Retina (tissue), 1 donor: Measurements from ENCODE around the gene CYB561D1.
A peak's percentile ranks its signal among the peaks of the same experiment; 100 is the strongest.
"Not testable (repeated sequence)": the region's sequence is repeated elsewhere in the genome, so short reads cannot be mapped to it uniquely, and the experiment has no call there.

Experiments
- DNase-seq: peaks from one replicate; pipeline ENCODE4 v3.0.0-alpha.2; 2016

CYB561D1 gene, protein sequence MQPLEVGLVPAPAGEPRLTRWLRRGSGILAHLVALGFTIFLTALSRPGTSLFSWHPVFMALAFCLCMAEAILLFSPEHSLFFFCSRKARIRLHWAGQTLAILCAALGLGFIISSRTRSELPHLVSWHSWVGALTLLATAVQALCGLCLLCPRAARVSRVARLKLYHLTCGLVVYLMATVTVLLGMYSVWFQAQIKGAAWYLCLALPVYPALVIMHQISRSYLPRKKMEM

DNA sequence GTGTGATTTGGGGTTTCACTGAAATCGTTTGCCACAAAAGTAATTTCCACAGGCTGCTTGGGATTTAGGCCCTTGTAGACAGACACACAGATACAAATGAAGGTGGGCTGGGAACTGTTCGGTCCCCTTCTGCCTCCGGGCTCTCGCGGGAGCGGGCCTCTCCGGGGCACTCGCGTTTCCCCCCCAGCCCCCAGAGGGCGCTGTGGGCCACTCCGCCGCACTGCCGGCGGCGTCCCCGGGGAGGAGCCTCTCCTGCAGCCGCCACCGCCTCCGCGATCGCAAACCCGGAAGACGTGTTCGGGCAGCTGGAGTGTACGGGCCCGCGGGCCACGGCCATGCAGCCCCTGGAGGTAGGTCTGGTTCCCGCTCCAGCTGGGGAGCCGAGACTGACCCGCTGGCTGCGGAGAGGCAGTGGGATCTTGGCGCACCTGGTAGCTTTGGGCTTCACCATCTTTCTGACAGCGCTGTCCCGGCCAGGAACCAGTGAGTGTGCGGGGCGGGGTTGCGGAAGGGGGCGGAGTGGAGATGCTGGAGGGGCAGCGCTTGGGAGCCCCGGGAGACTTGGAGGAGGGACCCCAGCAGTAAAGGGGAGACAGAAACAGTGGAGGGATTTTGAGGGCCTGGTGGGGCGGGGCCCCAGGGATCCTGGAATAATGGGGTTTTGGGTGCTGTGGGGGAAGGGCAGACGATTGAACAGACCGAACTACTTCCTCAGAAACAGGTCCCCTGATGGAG is at the start of gene CYB561D1:
Gene CYB561D1 (plus strand): TSS at position 290 of the 735 bp plus-strand sequence. CDS start 46 bp downstream, at position 336.
- peak; percentile 95 for DNase-seq

DNA sequence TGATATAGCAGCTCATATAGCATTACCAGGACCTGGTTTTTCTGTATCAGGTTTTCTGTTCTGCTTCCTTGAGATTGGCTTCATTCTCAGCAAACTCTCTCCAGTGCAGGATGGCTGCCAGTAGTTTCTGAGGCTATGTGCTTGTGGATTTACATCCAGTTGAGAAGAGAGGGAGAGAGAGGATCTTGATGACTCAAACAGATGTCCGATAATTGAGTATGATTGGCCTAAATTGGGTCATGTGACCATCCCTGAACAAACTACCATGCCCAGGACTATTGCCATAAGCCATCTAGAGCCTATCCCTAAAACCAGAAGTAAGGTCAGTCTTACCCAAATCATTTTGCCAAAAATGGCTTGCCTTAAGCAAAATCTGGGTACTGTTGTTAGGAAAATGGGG is 49.5 kb upstream of the CYB561D1 start:
- no peak for DNase-seq

DNA sequence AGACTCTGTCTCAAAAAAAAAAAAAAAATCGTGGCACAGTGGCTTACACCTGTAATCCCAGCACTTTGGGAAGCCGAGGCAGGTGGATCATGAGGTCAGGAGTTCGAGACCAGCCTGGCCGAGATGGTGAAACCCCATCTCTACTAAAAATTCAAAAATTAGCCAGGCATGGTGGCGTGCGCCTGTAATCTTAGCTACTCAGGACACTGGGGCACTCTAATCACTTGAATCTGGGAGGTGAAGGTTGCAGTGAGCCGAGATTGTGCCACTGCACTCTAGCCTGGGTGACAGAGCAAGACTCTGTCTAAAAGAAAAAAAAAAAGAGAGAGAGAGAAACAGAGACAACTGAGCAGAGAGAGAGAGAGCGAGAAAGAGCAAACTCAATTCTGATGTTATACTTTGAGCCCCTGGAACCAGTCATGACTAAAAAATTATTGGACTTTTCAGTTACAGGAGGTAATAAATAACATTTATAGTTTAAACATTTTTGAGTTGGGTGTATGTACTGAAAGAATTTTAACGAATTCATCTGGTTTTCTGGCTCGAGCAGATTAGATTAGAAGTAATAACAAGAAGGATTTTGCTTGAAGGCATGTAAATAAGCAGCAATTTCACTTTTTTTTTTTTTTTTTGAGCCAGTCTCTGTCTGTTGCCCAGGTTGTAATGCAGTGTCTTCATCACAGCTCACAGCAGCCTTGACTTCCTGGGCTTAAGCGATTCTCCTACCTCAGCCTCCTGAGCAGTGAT is 47.8 kb upstream of the CYB561D1 start:
- DNase-seq, result not testable (repeated sequence)

DNA sequence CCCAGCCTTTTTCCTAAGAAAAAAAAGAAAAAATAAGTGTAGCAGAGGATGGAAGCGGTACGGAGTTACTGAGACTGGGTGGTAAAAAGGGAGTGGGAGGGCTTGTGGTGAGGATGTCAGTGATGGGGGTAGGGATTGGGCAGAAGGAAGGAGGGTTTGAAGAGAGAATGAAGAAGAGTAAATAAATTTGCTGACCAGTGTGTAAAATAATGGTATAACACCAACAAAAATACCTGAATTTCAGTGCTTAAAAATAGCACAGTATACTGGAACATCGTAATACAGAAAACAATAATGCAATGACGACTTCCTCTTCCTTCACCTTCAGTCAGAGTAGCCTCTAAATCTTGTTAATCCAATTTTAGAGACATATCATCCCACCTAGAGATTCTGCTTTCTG is 46.4 kb upstream of the CYB561D1 start:
- no peak for DNase-seq

DNA sequence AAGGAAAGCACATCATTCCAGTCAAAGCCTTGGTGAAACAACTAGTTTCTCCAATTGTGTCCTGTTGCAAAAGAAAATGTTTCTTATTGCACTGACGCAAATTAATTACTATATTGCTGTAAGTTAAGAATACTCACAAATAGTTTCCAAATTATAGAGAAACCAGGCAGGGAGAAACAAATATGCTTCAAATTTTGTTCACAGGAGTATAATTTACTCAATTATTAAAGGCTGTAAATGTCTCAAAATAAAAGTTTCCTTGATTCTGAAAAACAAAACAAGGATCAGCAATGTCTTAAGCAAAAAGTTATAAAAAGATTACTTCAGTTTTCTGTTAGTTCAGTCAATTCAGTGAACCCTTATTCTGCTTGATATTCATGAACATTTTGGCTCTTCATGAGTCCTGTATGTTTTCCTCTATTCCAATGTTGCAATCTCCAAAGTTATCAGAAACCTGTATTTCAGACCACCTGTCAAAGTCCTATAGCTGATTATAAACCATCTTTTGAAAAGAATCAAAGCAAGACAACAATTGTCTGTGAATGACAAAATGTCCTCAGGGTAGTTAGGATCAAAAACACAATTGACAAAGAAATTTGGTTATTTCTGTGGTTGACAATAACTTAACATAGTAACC is 39.3 kb upstream of the CYB561D1 start:
- no peak for DNase-seq

DNA sequence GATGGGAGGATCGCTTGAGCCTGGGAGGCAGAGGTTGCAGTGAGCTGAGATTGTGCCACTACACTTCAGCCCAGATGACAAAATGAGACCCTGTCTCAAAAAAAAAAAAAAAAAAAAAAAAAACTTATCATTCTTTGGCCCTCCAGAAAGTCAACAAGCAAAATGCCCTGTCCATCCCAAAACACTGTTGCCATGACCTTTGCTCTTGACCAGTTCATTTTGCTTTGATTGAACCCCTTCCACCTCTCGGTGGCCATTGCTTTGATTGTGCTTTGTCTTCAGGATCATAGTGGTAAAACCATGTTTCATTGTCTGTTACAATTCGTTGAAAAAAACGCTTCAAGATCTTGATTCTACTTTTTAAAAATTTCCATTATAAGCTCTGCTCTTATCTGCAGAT is 36.1 kb upstream of the CYB561D1 start:
- DNase-seq, result no peak

DNA sequence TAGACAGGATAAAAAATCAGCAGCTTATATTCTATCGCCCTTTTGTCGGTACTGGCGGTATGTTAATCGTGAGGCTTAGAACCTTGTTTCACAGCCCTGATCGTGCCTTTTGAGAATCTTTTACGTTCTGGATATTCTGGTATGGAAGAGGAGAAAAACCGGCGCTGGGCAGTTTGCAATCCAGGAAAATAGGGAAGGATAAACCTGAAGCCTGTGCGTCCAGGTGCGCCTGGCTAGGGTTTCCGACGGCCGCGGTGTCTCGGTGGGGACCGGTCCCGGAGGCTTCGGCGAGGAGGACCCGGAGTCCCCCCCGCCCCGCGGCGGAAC is 27.8 kb upstream of the CYB561D1 start:
- DNase-seq, result no peak

DNA sequence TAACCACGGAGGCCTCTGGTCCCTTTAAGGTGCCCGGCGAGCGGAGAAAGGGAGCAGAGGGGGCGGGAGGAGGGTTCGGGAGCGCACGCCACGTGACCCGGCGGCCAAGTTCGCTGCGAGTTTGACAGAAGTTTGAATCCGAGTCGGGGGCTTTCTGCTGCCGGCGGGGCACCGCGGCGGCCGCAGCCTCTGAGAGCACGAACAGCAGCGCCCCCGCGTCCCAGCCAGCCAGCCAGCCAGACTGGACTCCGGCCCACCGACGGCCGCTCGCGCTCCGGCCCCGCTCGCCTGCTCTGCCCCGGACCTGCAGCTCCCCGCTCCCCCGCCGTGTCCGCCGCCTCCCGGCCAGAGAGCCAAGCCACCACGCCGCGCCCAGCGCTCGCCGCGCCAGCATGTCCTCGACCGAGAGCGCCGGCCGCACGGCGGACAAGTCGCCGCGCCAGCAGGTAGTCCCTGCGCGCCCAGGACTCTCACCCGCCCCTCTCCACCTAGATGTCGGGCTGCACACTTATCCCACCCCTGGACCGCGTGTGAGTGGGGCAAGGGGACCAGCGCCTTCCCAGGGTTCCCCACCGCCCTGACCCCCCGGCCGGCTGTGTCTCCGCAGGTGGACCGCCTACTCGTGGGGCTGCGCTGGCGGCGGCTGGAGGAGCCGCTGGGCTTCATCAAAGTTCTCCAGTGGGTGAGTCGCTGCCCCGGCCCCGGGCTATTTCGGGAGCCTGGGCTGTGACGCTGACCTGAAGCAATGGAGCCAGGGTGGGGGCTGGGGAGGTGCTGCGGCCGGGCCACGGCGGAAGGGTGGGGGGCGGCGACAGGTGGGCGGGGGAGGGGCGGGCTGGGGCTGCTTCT is 27.2 kb upstream of the CYB561D1 start, which contains the start of gene SYPL2:
Gene SYPL2 (plus strand): TSS at position 95 of the 849 bp plus-strand sequence. CDS start 298 bp downstream, at position 393.
- DNase-seq, result peak; percentile 75

DNA sequence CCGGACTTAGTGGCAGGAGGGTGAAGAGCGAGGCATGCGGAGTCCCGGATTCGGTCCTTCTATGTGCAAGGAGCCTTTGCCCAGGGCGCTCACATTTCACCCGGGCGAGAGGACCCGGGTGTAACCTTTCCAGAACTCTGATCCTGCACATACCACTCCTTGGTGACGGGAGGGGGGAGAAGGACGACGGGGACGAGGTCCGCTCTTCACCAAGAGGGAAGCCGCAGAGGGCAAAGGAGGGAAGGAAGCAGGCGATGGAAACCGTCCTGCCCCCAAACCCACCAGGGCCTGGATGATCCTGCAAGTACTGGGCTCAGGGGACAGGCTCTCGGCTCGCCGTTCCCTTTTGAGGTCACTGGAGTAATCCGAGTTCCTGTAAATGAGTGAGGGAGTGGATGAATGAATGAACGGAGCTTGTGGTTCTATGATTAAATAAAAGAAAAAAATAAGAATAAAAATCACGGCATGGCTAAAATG is 26.6 kb upstream of the CYB561D1 start:
- peak; percentile 39 for DNase-seq

DNA sequence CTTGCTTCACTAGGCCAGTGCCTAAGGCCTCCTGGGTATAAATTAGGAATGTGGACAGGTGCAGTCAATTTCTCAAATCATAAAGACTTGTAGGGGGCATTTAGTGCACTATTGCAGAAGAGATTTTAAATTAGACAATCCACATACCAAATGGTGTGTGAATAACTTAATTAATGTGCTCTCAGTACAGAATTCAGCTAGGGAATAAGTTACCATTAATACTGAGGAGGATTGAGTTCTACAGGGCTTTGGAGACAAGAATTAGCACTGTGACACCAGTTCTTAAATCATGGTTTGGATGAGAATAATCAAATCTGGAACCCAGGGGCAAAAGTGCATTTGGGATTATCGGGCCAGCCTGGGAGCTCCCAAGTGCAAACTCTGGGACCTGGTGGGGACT is 25.8 kb upstream of the CYB561D1 start:
- no peak for DNase-seq

DNA sequence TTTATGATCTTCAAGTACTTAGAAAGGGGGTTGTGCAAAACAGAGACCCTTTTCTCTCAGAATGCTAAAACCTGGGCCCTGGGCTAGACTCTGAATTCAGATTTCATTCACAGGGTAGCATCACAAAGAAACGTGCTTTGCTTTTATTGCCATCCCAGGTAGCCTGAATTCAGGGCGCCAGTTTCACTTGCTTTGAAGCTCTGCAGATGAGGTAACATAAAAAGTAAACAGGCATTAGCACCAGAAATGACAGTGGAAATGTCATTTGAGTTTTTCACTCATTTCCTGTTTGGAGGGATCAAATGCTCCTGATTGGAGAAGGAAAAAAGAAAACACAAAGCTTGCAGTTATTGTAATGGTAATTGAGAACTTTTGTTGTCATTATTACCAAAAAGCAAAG is 25.0 kb upstream of the CYB561D1 start:
- DNase-seq, result no peak

DNA sequence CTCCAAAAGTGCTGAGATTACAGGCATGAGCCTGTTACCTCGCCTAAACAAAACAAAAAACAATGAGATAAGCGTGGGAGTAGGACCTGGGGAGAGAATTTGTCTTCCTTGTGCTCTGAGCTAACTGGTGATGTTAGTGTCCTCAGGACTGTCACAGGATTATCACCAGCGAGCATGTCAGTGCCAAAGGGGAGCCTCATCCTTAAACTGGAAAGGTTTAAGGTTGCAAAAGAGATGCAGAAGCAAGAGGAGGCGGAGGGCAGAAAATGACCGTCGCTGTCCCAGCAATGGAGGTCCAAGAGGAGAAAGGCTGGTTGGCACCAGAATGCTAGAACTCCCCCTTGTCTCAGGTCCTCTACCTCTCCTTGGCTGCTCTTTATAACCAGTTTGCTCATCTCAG is 23.6 kb upstream of the CYB561D1 start:
- no peak for DNase-seq

DNA sequence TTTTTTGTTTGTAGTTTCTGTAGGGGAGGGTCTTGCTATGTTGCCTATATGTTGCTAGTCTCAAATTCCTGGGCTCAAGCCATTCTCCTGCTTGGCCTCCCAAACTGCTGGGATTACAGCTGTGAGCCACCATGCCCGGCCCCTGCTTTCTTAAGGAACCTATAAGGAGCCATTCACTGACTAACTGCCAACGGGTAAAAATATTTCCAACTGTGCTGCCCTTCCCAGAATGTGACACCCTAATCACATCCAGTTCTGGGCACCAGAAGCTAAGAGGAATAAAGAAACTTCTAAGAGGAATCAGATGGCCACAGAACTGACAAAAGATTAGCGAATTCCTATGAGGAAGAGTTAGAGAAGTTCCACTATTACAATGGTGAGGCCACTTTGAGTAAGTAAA is 21.1 kb upstream of the CYB561D1 start:
- DNase-seq, result no peak

DNA sequence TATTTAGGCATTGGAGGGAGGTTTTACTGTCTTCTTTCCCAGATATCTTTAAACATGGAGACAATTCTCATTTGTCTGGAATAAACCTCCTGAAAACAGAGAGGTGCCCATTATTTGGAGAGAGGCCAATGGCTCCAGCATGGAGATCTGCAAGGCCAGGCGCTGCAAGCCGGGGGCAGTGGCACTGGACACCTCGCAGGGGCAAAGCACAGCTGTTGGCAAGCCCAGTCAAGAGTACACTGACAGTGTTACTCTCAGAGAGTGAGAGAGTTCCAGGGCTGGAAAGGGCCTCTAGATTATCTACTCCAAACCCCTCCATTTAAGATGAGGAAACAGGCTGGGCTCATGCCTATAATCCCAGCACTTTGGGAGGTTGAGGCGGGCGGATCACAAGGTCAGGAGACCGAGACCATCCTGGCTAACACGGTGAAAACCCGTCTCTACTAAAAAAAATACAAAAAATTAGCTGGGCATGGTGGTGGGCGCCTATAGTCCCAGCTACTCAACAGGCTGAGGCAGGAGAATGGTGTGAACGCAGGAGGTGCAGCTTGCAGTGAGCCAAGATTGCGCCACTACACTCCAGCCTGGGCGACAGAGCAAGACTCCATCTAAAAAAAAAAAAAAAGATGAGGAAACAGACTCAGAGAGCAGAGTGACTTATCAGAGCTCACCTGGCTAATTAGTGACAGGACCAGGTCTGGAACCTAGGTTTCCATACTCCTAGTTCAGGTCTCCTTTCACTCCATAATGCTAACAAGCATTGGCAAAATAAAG is 20.4 kb upstream of the CYB561D1 start:
- not testable (repeated sequence) for DNase-seq

DNA sequence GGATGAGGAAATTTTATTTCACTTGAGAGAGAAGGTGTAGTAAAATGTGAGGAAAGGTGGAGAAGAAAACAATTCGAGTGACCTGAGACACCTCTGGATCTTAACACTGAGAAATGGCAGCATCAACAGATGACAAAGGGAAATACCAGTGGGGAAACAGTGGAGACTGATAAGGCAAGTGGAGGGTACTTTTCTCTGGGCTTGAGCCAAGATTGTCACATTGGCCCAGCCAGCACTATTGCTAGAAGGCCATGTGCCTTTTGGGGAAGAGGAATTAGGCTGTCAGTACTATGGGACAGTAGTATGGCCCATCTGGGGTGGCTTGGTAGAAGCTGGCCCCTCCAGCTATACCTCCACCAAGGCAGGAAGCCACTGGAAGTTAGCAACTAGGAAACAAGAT is 19.2 kb upstream of the CYB561D1 start:
- no peak for DNase-seq

DNA sequence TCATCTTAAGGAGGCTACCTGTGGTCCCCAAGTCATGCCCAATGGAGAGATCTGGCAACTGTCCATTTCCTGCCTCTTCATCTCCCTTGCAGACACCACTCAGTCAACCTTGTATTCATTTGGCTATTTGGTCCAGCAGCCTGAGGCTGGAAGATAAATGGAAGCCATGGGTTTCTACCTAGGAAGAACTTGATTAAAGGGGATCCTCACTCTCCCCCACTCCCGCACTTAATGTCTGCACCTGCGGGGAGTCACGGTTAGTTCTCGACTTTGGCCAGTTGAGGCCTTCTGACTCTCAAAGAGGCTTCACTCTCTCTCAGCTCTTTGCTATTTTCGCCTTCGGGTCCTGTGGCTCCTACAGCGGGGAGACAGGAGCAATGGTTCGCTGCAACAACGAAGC is 18.6 kb upstream of the CYB561D1 start:
- no peak for DNase-seq

DNA sequence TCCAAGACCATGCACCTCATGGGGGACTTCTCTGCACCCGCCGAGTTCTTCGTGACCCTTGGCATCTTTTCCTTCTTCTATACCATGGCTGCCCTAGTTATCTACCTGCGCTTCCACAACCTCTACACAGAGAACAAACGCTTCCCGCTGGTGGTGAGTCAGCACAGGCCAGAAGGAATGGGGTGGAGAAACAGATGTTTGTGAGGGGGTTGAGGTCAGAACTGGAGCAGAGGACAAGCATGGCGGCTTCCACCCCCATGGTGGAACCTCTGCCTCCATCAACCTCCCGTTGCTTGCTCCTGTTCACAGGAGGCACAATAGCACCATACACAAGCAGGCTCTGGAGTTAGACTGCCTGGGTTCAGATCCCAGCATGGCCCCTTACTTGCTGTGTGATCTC is 17.1 kb upstream of the CYB561D1 start:
- DNase-seq, result no peak

DNA sequence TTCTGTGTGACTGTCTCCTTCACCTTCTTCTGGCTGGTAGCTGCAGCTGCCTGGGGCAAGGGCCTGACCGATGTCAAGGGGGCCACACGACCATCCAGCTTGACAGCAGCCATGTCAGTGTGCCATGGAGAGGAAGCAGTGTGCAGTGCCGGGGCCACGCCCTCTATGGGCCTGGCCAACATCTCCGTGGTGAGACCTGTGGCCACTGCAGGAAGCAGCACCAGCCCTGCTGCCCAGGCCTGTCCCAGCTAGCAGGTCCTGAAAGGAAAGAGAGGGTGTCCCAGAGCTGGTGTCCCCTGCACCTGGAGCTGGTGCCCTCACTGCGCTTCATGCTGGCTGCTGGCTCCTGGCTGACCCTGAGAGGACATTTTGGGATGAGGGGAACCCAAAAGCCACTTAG is 16.1 kb upstream of the CYB561D1 start:
- DNase-seq, result no peak

DNA sequence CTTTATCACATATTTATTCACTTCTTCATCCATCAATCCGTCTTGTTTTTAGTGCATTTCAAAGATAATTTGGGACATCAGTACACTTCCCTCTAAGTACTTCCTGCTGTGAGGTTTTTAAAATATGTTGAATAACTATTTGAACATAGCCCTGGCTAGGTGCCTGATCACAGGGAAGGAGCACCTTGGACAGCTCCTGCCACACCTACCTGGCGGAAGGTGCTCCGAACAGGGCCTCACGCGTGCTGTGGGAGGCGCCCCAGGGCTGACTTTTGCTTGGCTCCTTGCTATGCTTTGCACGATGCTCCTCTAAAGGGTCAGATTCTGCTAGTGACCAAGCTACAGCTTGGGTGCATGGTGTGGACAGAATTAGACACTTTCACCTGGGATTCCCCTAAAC is 15.1 kb upstream of the CYB561D1 start:
- no peak for DNase-seq

DNA sequence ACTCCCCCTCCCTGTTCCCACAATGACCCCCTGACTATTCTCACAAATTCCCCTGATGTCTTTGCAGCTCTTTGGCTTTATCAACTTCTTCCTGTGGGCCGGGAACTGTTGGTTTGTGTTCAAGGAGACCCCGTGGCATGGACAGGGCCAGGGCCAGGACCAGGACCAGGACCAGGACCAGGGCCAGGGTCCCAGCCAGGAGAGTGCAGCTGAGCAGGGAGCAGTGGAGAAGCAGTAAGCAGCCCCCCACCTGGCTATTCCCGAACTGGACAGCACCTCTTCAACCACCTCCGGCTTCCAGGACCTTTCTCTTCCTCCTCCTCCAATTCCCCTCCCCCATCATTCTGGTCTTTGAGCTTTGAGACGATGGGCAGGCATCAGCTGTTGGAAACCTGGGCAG is 14.6 kb upstream of the CYB561D1 start:
- DNase-seq, result no peak

DNA sequence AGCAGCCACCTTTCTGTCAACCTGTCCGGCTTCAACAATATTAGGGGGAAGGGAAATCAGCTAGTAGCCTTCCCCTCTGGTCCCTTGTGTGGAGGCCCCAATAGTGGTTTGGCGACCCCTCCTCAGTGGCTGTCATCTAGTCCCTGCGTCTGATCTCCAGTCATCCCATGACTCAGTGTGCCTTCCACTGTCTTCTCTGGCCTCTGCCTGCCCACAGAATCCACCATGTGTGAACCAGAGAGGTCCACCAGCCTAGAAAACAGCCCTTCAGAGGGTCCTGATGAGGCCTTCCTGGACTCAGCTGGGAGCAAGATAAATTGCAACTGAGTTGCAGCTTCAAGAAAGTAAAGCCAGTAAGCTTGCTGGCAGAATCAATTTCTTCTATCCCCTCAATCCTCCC is 14.0 kb upstream of the CYB561D1 start:
- no peak for DNase-seq

DNA sequence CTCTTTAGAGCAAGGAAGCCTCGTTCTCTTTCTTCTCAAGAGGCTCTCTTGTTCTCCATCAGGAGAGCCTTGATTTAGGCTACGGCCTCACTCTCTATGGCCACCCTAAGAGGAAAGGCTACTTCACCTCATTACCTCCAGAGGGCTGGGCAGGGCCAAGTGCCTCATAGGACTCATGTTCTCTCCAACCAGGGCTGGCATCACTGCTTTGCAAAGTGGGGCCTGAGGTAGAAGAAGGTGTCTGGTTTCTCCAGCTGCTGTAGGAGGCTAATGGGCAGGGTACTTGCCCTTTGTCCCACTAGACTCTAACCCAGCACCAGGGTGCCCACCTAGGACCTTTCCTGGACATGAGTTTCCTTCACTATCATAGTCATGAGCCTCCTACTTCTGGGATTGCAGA is 12.2 kb upstream of the CYB561D1 start:
- DNase-seq, result no peak
